Right lobe of liver (tissue), 4 donors: ENCODE measurements around the gene OSBPL8.

ENCODE experiments used
- CTCF ChIP-seq, 4 donors: fragments of 200-600 bp in 3 of 4; fragments of 450-650 bp in 1 of 4; IDR thresholded peaks; one replicate each; pipeline versions ENCODE4 v1.5.1 to v1.8.0; 2016 to 2022; ENCODE audit warnings: antibody characterized with exemption in 4 of 4, mild to moderate bottlenecking in 2 of 4
- POLR2A ChIP-seq: fragments of 450-650 bp; IDR thresholded peaks from one replicate; pipeline ENCODE4 v1.6.1; 2017; ENCODE audit warnings: antibody characterized with exemption, mild to moderate bottlenecking
- donor health status: DM: no; HTN: no; CAD: no.
- donor health status: DM: no; HTN: no; CAD: no.
- donor health status: DM: no; HTN: yes; CAD: no.

GRCh38 chr12:76590131-76590530 is 30.6 kb upstream of the OSBPL8 start:
- TF ChIP-seq CTCF (IDR thresholded peaks at IDR 0.05), result no peak
- TF ChIP-seq POLR2A, result no peak
